Activated CD4-positive, alpha-beta T cell treated with anti-CD3 and anti-CD28 coated beads, Interleukin-2, amount 10 ng/mL, durations not matched to agents 7 days and 5 days (primary cell): ENCODE data around the gene GON4L. TPM values are rescaled to one million over a fixed set of nuclear protein-coding genes. Genes with fewer than 3 reads are reported as not detected.

Experiments
- total RNA-seq, 2 experiments: library from RNA; stranded (reverse); gene quantifications; one replicate each; pipeline ENCODE4 v1.2.3, GENCODE V29; 2021

Gene GON4L
- total RNA-seq, 2 experiments from 2014 or later, result 72.3 to 77.0 TPM

Other genes with a start within 250 kb of the GON4L start
- gene MSTO1, start 247.0 kb downstream of the GON4L start, total RNA-seq, result 10 to 100 TPM; 61.5 to 64.5 TPM
- 10 to 100 TPM; 68.9 to 81.9 TPM for gene YY1AP1, start 168.4 kb downstream of the GON4L start, total RNA-seq
- gene DAP3, start 168.1 kb downstream of the GON4L start, total RNA-seq, result 100 to 1,000 TPM; 123 to 129 TPM
- 10 to 100 TPM; 14.2 to 15.5 TPM for gene SYT11, start 2.4 kb upstream of the GON4L start, total RNA-seq
- gene RIT1, start 54.1 kb upstream of the GON4L start, total RNA-seq, result 10 to 100 TPM; 24.0 to 28.4 TPM
- 10 to 100 TPM; 66.3 to 67.3 TPM for gene KHDC4, start 77.2 kb upstream of the GON4L start, total RNA-seq
- not detected for gene RXFP4, start 84.4 kb upstream of the GON4L start, total RNA-seq
- 100 to 1,000 TPM; 157 to 191 TPM for gene ARHGEF2, start 121.3 kb upstream of the GON4L start, total RNA-seq
- gene SSR2, start 163.7 kb upstream of the GON4L start, total RNA-seq, result 100 to 1,000 TPM; 235 to 273 TPM
- gene UBQLN4, start 196.6 kb upstream of the GON4L start, total RNA-seq, result 10 to 100 TPM; 30.8 to 34.0 TPM
- gene LAMTOR2, start 197.6 kb upstream of the GON4L start, total RNA-seq, result 10 to 100 TPM; 41.3 to 61.0 TPM
- under 1 TPM in 1 of 2 experiments, not detected in 1; 0.50 TPM for gene RAB25, start 203.9 kb upstream of the GON4L start, total RNA-seq
- gene MEX3A, start 225.3 kb upstream of the GON4L start, total RNA-seq, result under 1 TPM; 0.02 to 0.05 TPM